HG03565 (cell line): ENCODE measurements around the gene ABCD1.
A peak's percentile ranks its signal among the peaks of the same experiment; 100 is the strongest.
"Not testable (repeated sequence)": the region's sequence is repeated elsewhere in the genome, so short reads cannot be mapped to it uniquely, and the experiment has no call there.

Experiments used
- ATAC-seq: cut with Tn5 transposase; IDR thresholded peaks from one replicate; pipeline ENCODE4 v1.9.1; 2021; ENCODE audit warnings: mild to moderate bottlenecking, moderate library complexity; ENCODE audit not compliant: unreplicated experiment

The ABCD1 gene

GRCh38 chrX:153724252-153725038, at the start of gene ABCD1, which contains the start of gene BCAP31:
Gene ABCD1 (plus strand): TSS chrX:153724856. CDS start chrX:153725267, 411 bp downstream.
Gene BCAP31 (minus strand): TSS chrX:153724387. CDS start chrX:153723244, 1,143 bp downstream.
- peak; percentile 47 for ATAC-seq

GRCh38 chrX:153681175-153681574, 43.5 kb upstream of the ABCD1 start:
- ATAC-seq, result no peak

- ATAC-seq, result not testable (repeated sequence)
Observed at GRCh38 chrX:153683486-153683885, 41.2 kb upstream of the ABCD1 start.

- ATAC-seq, result no peak
Observed at GRCh38 chrX:153684467-153685155, 40.0 kb upstream of the ABCD1 start.

- no peak for ATAC-seq
Observed at GRCh38 chrX:153685156-153685536, 39.5 kb upstream of the ABCD1 start.

- no peak for ATAC-seq
Observed at GRCh38 chrX:153685751-153686696, 38.6 kb upstream of the ABCD1 start.

GRCh38 chrX:153686711-153687110, 37.9 kb upstream of the ABCD1 start:
- ATAC-seq, result no peak

GRCh38 chrX:153687121-153688039, 37.3 kb upstream of the ABCD1 start, which contains the start of gene SLC6A8:
Gene SLC6A8 (plus strand): TSS chrX:153687926. CDS start chrX:153688575, 649 bp downstream.
- ATAC-seq, result no peak

GRCh38 chrX:153688071-153688470, 36.6 kb upstream of the ABCD1 start:
- no peak for ATAC-seq

GRCh38 chrX:153688506-153688905, 36.1 kb upstream of the ABCD1 start:
- no peak for ATAC-seq

- no peak for ATAC-seq
Observed at GRCh38 chrX:153688911-153689590, 35.6 kb upstream of the ABCD1 start.

GRCh38 chrX:153689654-153690465, 34.8 kb upstream of the ABCD1 start:
- ATAC-seq, result no peak

GRCh38 chrX:153690466-153690865, 34.2 kb upstream of the ABCD1 start:
- no peak for ATAC-seq

- ATAC-seq, result not testable (repeated sequence)
Observed at GRCh38 chrX:153691032-153691827, 33.4 kb upstream of the ABCD1 start.

- no peak for ATAC-seq
Observed at GRCh38 chrX:153692003-153692402, 32.7 kb upstream of the ABCD1 start.

- ATAC-seq, result no peak
Observed at GRCh38 chrX:153692611-153693156, 32.0 kb upstream of the ABCD1 start.
